ENCODE measurements around the gene S100A6. TPM values are rescaled to one million over a fixed set of nuclear protein-coding genes. Genes with fewer than 3 reads are reported as not detected.

S100A6 gene
- total RNA-seq, 5 donors from 2014 or later (not counting 1 experiment from before 2014, with no cell fraction given), result 200 to 467 (median 400) TPM

- ChIA-PET POLR2A (no interaction called here), CTCF (no interaction called here)
- DNase-seq (no peak), ATAC-seq (replicated peaks in 1 of 4) (no peak)
- no peak overlapping the region for H3K27ac ChIP-seq (ENCODE audit: low read length)
- Mint-ChIP-seq H3K4me1 (peaks cover 4 to 8% (median 6%) of the 10 kb centered on the region in 3 donors), H3K27me3 (peaks cover 0 to 2% of the 10 kb centered on the region in 2 donors), H3K4me3 (no peak overlapping the region), H3K27ac (peak overlapping the region in 1 of 2 donors; percentile 49), H3K36me3 (no peaks in the 10 kb centered on the region), H3K9me3 (no peaks in the 10 kb centered on the region)
- WGBS (ENCODE audit: insufficient coverage), result 76% methylated on average over 7 of the region's 7 CpGs
- H3K9me3 ChIP-seq, result no peaks in the 10 kb centered on the region
- peaks cover 0 to 5% of the 10 kb centered on the region in 2 experiments for H3K4me1 ChIP-seq (ENCODE audit: control insufficient read depth in 1 of 2, extremely low read depth in 1 of 2, insufficient read depth in 2 of 2, low read length in 2 of 2)
- peaks cover 0 to 9% of the 10 kb centered on the region in 2 experiments for H3K27me3 ChIP-seq (replicated peaks in 1 of 2; ENCODE audit: control insufficient read depth in 2 of 2, extremely low read depth in 1 of 2, insufficient read depth in 2 of 2, low read length in 1 of 2)
- no peak overlapping the region for H3K4me3 ChIP-seq (ENCODE audit: control insufficient read depth in 1 of 2, extremely low read depth in 1 of 2, low read length in 1 of 2)
- no peaks in the 10 kb centered on the region for H3K36me3 ChIP-seq (ENCODE audit: control insufficient read depth in 2 of 2, extremely low read depth in 1 of 2, insufficient read depth in 1 of 2, low read length in 1 of 2)
These were observed 28.9 kb downstream of the S100A6 start for GRCh38 chr1:153506831-153507413.

GRCh38 chr1:153506386-153506785, 29.4 kb downstream of the S100A6 start:
- Histone ChIP-seq H3K27me3 (replicated peaks in 1 of 2; ENCODE audit: control insufficient read depth in 2 of 2, extremely low read depth in 1 of 2, insufficient read depth in 2 of 2, low read length in 1 of 2) (peaks cover 0 to 9% of the 10 kb centered on the region in 2 experiments), H3K36me3 (ENCODE audit: control insufficient read depth in 2 of 2, extremely low read depth in 1 of 2, insufficient read depth in 1 of 2, low read length in 1 of 2) (no peaks in the 10 kb centered on the region), H3K4me1 (ENCODE audit: control insufficient read depth in 1 of 2, extremely low read depth in 1 of 2, insufficient read depth in 2 of 2, low read length in 2 of 2) (peaks cover 0 to 5% of the 10 kb centered on the region in 2 experiments), H3K9me3 (no peaks in the 10 kb centered on the region), H3K4me3 (ENCODE audit: control insufficient read depth in 1 of 2, extremely low read depth in 1 of 2, low read length in 1 of 2) (no peak overlapping the region), H3K27ac (ENCODE audit: low read length) (no peak overlapping the region)
- Mint-ChIP-seq H3K36me3 (no peaks in the 10 kb centered on the region), H3K27ac (no peak overlapping the region), H3K27me3 (peaks cover 0 to 3% of the 10 kb centered on the region in 2 donors), H3K4me1 (peaks cover 4 to 7% (median 6%) of the 10 kb centered on the region in 3 donors), H3K9me3 (no peaks in the 10 kb centered on the region), H3K4me3 (no peak overlapping the region)
- DNase-seq (no peak), ATAC-seq (replicated peaks in 1 of 4) (no peak)
- 96% methylated on average over 3 of the region's 5 CpGs for WGBS (ENCODE audit: insufficient coverage)
- ChIA-PET POLR2A (no interaction called here), CTCF (no interaction called here)

GRCh38 chr1:153505576-153505975, 30.2 kb downstream of the S100A6 start:
- Histone ChIP-seq H3K27ac (ENCODE audit: low read length) (no peak overlapping the region), H3K27me3 (replicated peaks in 1 of 2; ENCODE audit: control insufficient read depth in 2 of 2, extremely low read depth in 1 of 2, insufficient read depth in 2 of 2, low read length in 1 of 2) (peaks cover 0 to 11% of the 10 kb centered on the region in 2 experiments), H3K36me3 (ENCODE audit: control insufficient read depth in 2 of 2, extremely low read depth in 1 of 2, insufficient read depth in 1 of 2, low read length in 1 of 2) (no peaks in the 10 kb centered on the region), H3K9me3 (no peaks in the 10 kb centered on the region), H3K4me3 (ENCODE audit: control insufficient read depth in 1 of 2, extremely low read depth in 1 of 2, low read length in 1 of 2) (no peak overlapping the region), H3K4me1 (ENCODE audit: control insufficient read depth in 1 of 2, extremely low read depth in 1 of 2, insufficient read depth in 2 of 2, low read length in 2 of 2) (no peaks in the 10 kb centered on the region)
- ATAC-seq (replicated peaks in 1 of 4) (no peak), DNase-seq (no peak)
- no peak overlapping the region for H3K27ac Mint-ChIP-seq
- peaks cover 0 to 2% (median 0%) of the 10 kb centered on the region in 3 donors for H3K4me1 Mint-ChIP-seq
- H3K27me3 Mint-ChIP-seq, result peaks cover 0 to 3% of the 10 kb centered on the region in 2 donors
- ChIA-PET CTCF (no interaction called here), POLR2A (no interaction called here)
- WGBS (ENCODE audit: insufficient coverage), result no CpG with 5 or more reads among the region's 1 CpG
- H3K36me3 Mint-ChIP-seq, result no peaks in the 10 kb centered on the region
- no peaks in the 10 kb centered on the region for H3K9me3 Mint-ChIP-seq
- H3K4me3 Mint-ChIP-seq, result no peak overlapping the region

GRCh38 chr1:153503766-153504165, 32.0 kb downstream of the S100A6 start:
- peaks cover 0 to 16% of the 10 kb centered on the region in 2 experiments for H3K27me3 ChIP-seq (replicated peaks in 1 of 2; ENCODE audit: control insufficient read depth in 2 of 2, extremely low read depth in 1 of 2, insufficient read depth in 2 of 2, low read length in 1 of 2)
- H3K27ac Mint-ChIP-seq, result no peak overlapping the region
- ChIA-PET POLR2A (no interaction called here), CTCF (no interaction called here)
- H3K4me1 ChIP-seq (ENCODE audit: control insufficient read depth in 1 of 2, extremely low read depth in 1 of 2, insufficient read depth in 2 of 2, low read length in 2 of 2), result no peaks in the 10 kb centered on the region
- ATAC-seq (replicated peaks in 1 of 4) (no peak), DNase-seq (no peak)
- peaks cover 9 to 10% of the 10 kb centered on the region in 2 donors for H3K27me3 Mint-ChIP-seq
- no peak overlapping the region for H3K4me3 ChIP-seq (ENCODE audit: control insufficient read depth in 1 of 2, extremely low read depth in 1 of 2, low read length in 1 of 2)
- no peaks in the 10 kb centered on the region for H3K9me3 ChIP-seq
- no peak overlapping the region for H3K27ac ChIP-seq (ENCODE audit: low read length)
- no peaks in the 10 kb centered on the region for H3K9me3 Mint-ChIP-seq
- no peaks in the 10 kb centered on the region for H3K4me1 Mint-ChIP-seq
- H3K4me3 Mint-ChIP-seq, result no peak overlapping the region
- H3K36me3 Mint-ChIP-seq, result no peaks in the 10 kb centered on the region
- no peaks in the 10 kb centered on the region for H3K36me3 ChIP-seq (ENCODE audit: control insufficient read depth in 2 of 2, extremely low read depth in 1 of 2, insufficient read depth in 1 of 2, low read length in 1 of 2)
- 86% methylated on average over 1 of the region's 3 CpGs for WGBS (ENCODE audit: insufficient coverage)

- Histone ChIP-seq H3K36me3 (ENCODE audit: control insufficient read depth in 2 of 2, extremely low read depth in 1 of 2, insufficient read depth in 1 of 2, low read length in 1 of 2) (no peaks in the 10 kb centered on the region), H3K4me3 (ENCODE audit: control insufficient read depth in 1 of 2, extremely low read depth in 1 of 2, low read length in 1 of 2) (no peak overlapping the region), H3K4me1 (ENCODE audit: control insufficient read depth in 1 of 2, extremely low read depth in 1 of 2, insufficient read depth in 2 of 2, low read length in 2 of 2) (no peaks in the 10 kb centered on the region), H3K27me3 (replicated peaks in 1 of 2; ENCODE audit: control insufficient read depth in 2 of 2, extremely low read depth in 1 of 2, insufficient read depth in 2 of 2, low read length in 1 of 2) (peaks cover 0 to 32% of the 10 kb centered on the region in 2 experiments), H3K9me3 (no peaks in the 10 kb centered on the region), H3K27ac (ENCODE audit: low read length) (no peak overlapping the region)
- DNase-seq, result no peak
- Mint-ChIP-seq H3K4me1 (peaks cover 0 to 4% (median 0%) of the 10 kb centered on the region in 3 donors), H3K9me3 (no peaks in the 10 kb centered on the region), H3K4me3 (no peak overlapping the region), H3K36me3 (no peaks in the 10 kb centered on the region), H3K27ac (no peak overlapping the region), H3K27me3 (peaks cover 14 to 28% of the 10 kb centered on the region in 2 donors)
- no peak for ATAC-seq (replicated peaks in 1 of 4)
- ChIA-PET POLR2A (no interaction called here), CTCF (interaction anchor here in 1 of 2 donors (0.6 kb wide), 1 partner anchor 129 kb away, joined by 3 read pairs; no protein-coding TSS in a partner anchor)
- WGBS (ENCODE audit: insufficient coverage), result 0% methylated on average over 2 of the region's 2 CpGs
These were observed 37.0 kb downstream of the S100A6 start for GRCh38 chr1:153498746-153499145.

- no peak for DNase-seq
- no peaks in the 10 kb centered on the region for H3K9me3 ChIP-seq
- no peak overlapping the region for H3K4me3 ChIP-seq (ENCODE audit: control insufficient read depth in 1 of 2, extremely low read depth in 1 of 2, low read length in 1 of 2)
- Mint-ChIP-seq H3K27ac (no peak overlapping the region), H3K36me3 (no peaks in the 10 kb centered on the region), H3K27me3 (peaks cover 24 to 32% of the 10 kb centered on the region in 2 donors), H3K9me3 (no peaks in the 10 kb centered on the region), H3K4me3 (no peak overlapping the region), H3K4me1 (peaks cover 0 to 4% (median 0%) of the 10 kb centered on the region in 3 donors)
- WGBS (ENCODE audit: insufficient coverage), result 75% methylated on average over 3 of the region's 6 CpGs
- H3K27me3 ChIP-seq (replicated peaks in 1 of 2; ENCODE audit: control insufficient read depth in 2 of 2, extremely low read depth in 1 of 2, insufficient read depth in 2 of 2, low read length in 1 of 2), result peaks cover 0 to 32% of the 10 kb centered on the region in 2 experiments
- CTCF ChIA-PET, result interaction anchor here (0.6 to 2.1 kb wide), 9 partner anchors 10 to 1859 kb away, joined by 3 to 7 read pairs (median 3); partner anchors contain the start of gene S100A9 (in 1 of the 2)
- ATAC-seq (replicated peaks in 1 of 4), result no peak
- no peaks in the 10 kb centered on the region for H3K4me1 ChIP-seq (ENCODE audit: control insufficient read depth in 1 of 2, extremely low read depth in 1 of 2, insufficient read depth in 2 of 2, low read length in 2 of 2)
- H3K36me3 ChIP-seq (ENCODE audit: control insufficient read depth in 2 of 2, extremely low read depth in 1 of 2, insufficient read depth in 1 of 2, low read length in 1 of 2), result no peaks in the 10 kb centered on the region
- POLR2A ChIA-PET, result no interaction called here
- H3K27ac ChIP-seq (ENCODE audit: low read length), result no peak overlapping the region
These were observed 40.3 kb downstream of the S100A6 start for GRCh38 chr1:153495536-153495935.
